ENCODE measurements around the gene PDE4D. TPM values are rescaled to one million over a fixed set of nuclear protein-coding genes. Genes with fewer than 3 reads are reported as not detected.

Gene PDE4D
- total RNA-seq, 2 experiments from 2014 or later, result 164 to 175 TPM

GRCh38 chr5:59246882-59247281 lies 646.6 kb downstream of the PDE4D start:
- H3K4me1 Mint-ChIP-seq (ENCODE audit: low read depth), result no peaks in the 10 kb centered on the region
- CTCF ChIA-PET, result no interaction called here
- TF ChIP-seq CTCF (IDR thresholded peaks at IDR 0.05), result no peak

GRCh38 chr5:59246145-59246869 lies 647.2 kb downstream of the PDE4D start:
- H3K27me3 Mint-ChIP-seq, result peaks cover 12% of the 10 kb centered on the region

More at GRCh38 chr5:59246882-59247281, 646.6 kb downstream of the PDE4D start:
- Histone ChIP-seq H3K4me1 (ENCODE audit: insufficient read depth, low read length) (no peaks in the 10 kb centered on the region), H3K27ac (ENCODE audit: low read depth in 1 of 2, low read length in 2 of 2) (no peak overlapping the region), H3K27me3 (ENCODE audit: control insufficient read depth in 1 of 2, insufficient read depth in 2 of 2, low read length in 2 of 2) (no peaks in the 10 kb centered on the region), H3K4me3 (ENCODE audit: low read length) (no peak overlapping the region), H3K36me3 (ENCODE audit: insufficient read depth, low read length) (no peaks in the 10 kb centered on the region), H3K9me3 (ENCODE audit: control insufficient read depth in 1 of 2, insufficient read depth in 1 of 2, low read length in 2 of 2) (no peaks in the 10 kb centered on the region)
- POLR2A ChIA-PET, result no interaction called here
- intact Hi-C loops (cut with DNase I, micrococcal nuclease), result no loop called here
- H3K36me3 Mint-ChIP-seq (ENCODE audit: low read depth), result no peaks in the 10 kb centered on the region
- H3K4me3 Mint-ChIP-seq, result no peak overlapping the region
- DNase-seq (no peak), ATAC-seq (ENCODE audit: poor library complexity) (no peak)
- H3K27me3 Mint-ChIP-seq, result peaks cover 17% of the 10 kb centered on the region
- H3K9me3 Mint-ChIP-seq, result no peaks in the 10 kb centered on the region
- H3K27ac Mint-ChIP-seq, result no peak overlapping the region

GRCh38 chr5:59245198-59245597 lies 648.3 kb downstream of the PDE4D start:
- Histone ChIP-seq H3K4me3 (ENCODE audit: low read length) (no peak overlapping the region), H3K27ac (ENCODE audit: low read depth in 1 of 2, low read length in 2 of 2) (no peak overlapping the region), H3K36me3 (ENCODE audit: insufficient read depth, low read length) (no peaks in the 10 kb centered on the region), H3K27me3 (ENCODE audit: control insufficient read depth in 1 of 2, insufficient read depth in 2 of 2, low read length in 2 of 2) (peaks cover 0 to 5% of the 10 kb centered on the region in 2 experiments), H3K9me3 (ENCODE audit: control insufficient read depth in 1 of 2, insufficient read depth in 1 of 2, low read length in 2 of 2) (no peaks in the 10 kb centered on the region), H3K4me1 (ENCODE audit: insufficient read depth, low read length) (no peaks in the 10 kb centered on the region)
- CTCF ChIA-PET, result no interaction called here
- ATAC-seq (ENCODE audit: poor library complexity) (no peak), DNase-seq (no peak)
- Mint-ChIP-seq H3K4me3 (no peak overlapping the region), H3K9me3 (no peaks in the 10 kb centered on the region), H3K4me1 (ENCODE audit: low read depth) (no peaks in the 10 kb centered on the region), H3K36me3 (ENCODE audit: low read depth) (no peaks in the 10 kb centered on the region), H3K27ac (no peak overlapping the region), H3K27me3 (peaks cover 6% of the 10 kb centered on the region)
- intact Hi-C loops (cut with DNase I, micrococcal nuclease), result no loop called here
- POLR2A ChIA-PET, result no interaction called here
- no peak for TF ChIP-seq CTCF (IDR thresholded peaks at IDR 0.05)

More at GRCh38 chr5:59246145-59246869, 647.2 kb downstream of the PDE4D start:
- H3K9me3 ChIP-seq (ENCODE audit: control insufficient read depth in 1 of 2, insufficient read depth in 1 of 2, low read length in 2 of 2), result no peaks in the 10 kb centered on the region
- no peak for TF ChIP-seq CTCF (IDR thresholded peaks at IDR 0.05)
- Mint-ChIP-seq H3K36me3 (ENCODE audit: low read depth) (no peaks in the 10 kb centered on the region), H3K4me3 (no peak overlapping the region), H3K27ac (no peak overlapping the region), H3K9me3 (no peaks in the 10 kb centered on the region), H3K4me1 (ENCODE audit: low read depth) (no peaks in the 10 kb centered on the region)
- no peak overlapping the region for H3K4me3 ChIP-seq (ENCODE audit: low read length)
- DNase-seq, result no peak
- H3K36me3 ChIP-seq (ENCODE audit: insufficient read depth, low read length), result no peaks in the 10 kb centered on the region
- ChIA-PET CTCF (no interaction called here), POLR2A (no interaction called here)
- H3K27ac ChIP-seq (ENCODE audit: low read depth in 1 of 2, low read length in 2 of 2), result no peak overlapping the region
- ATAC-seq (ENCODE audit: poor library complexity), result no peak
- intact Hi-C loops (cut with DNase I, micrococcal nuclease), result no loop called here
- no peaks in the 10 kb centered on the region for H3K4me1 ChIP-seq (ENCODE audit: insufficient read depth, low read length)
- H3K27me3 ChIP-seq (ENCODE audit: control insufficient read depth in 1 of 2, insufficient read depth in 2 of 2, low read length in 2 of 2), result no peaks in the 10 kb centered on the region
